CD4-positive, alpha-beta T cell treated with Interleukin-2 at 100 ng/mL for 4 hours (primary cell): ENCODE data around the gene LZTR1.

ENCODE experiments used
- DNase-seq: peaks from one replicate; pipeline ENCODE4 v3.0.0-alpha.2; 2020; ENCODE audit warnings: low spot score

LZTR1 gene

DNA sequence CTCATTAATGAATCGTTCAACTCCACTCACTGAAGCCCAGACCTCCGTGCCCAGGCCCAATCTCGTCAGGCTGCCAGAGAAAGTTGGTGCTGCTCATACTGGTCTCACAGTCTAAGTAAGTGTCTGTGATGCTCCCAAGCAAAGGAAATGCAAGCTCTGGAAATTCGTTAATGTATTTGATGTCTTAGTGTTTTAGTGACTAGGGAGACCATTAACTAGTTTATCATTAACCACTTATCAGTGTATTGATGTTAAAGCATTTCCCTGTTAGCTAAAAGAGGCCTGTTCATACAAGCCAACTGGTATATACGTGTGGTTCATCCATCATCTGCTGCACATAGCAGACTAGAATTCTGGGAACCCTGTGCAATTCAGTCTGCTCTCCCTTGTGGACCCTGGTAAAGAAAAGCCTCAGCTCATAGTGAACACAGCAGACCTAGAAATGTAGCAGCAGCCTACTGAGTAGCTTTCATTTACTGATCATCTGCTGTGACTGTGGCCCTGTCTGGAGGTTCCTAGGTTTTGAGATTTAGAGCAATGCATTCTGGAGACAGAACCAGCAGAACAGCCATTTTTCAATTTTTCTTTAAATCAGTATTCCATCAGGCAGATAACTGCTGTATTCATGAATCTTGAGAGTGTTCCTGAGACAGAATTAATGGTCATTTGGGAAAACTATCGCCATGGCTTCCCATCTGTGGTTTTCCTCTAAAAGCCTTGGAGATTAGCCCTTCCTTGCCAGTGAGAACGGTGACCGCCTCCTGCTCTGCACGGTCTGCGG lies 30.8 kb upstream of the LZTR1 start:
- DNase-seq = no peak

DNA sequence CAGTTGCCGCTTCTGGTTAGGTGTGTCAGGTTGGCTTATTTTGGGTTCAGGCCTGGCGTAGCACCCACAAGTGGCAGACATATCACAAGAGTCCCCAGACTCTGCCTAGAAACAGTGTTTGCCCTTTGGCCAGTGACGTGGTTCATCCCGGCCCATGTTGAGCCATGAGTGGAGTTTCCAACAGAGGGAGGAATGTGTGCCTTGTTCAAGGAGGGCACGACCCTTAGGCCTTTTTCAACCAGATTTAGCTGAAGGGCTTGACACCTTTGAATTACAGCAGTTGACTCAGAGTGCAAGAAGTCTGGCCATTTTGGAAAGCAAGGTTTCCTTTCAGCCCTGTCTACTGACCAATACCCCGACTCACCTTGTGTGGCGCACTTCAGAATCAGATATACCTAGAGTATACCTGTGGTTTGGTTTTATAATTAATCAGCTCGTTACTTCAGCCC lies 30.1 kb upstream of the LZTR1 start:
- DNase-seq = no peak

DNA sequence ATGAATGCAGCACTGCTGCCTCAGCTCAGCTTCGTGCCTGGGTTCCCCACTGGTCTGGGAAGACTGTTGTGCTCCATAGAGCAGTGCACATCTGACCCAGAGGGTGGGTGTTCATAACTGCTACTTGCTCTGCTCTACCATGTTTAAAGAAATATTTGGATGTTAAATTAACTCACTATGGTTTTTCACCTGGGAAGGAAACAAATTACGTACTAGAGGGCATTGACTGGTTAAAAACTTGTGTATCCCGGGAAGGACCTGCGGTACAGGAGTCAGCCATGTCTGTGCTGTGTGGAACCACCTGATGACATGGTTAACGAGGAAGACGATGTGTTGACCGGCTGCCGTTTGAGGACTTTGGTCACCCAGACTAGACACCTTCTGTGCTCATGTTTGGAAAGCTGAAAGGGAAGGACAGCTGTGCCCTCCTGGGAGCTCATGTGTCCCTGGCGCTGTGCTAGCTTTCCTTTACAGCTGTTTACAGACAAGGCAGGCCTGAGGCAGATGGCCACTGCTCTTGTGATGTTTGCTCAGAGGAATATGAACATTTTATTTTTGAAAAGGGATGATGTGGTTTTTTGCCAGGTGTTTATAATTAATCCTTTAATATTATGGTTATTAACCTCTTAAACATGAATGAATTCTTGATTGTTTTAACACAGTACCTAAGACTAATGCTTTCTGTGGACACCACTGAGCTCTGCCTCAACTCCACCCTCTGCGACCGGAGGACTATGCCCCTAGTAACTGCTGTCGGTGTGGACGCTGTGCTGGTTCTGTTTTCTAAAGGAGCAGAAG lies 29.4 kb upstream of the LZTR1 start:
- no peak for DNase-seq

DNA sequence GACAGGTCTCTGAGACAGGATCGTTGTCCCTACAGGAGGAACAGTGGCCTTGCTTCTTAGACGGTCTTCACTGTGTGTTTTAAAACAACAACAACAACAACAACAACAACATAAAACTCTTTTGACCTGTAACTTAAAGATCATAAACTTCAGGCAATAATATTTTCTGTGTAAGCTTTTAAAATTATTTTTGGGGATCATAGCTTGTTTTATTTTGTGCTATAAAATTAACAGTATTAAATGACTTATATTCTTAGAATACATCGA lies 28.8 kb upstream of the LZTR1 start:
- no peak for DNase-seq

DNA sequence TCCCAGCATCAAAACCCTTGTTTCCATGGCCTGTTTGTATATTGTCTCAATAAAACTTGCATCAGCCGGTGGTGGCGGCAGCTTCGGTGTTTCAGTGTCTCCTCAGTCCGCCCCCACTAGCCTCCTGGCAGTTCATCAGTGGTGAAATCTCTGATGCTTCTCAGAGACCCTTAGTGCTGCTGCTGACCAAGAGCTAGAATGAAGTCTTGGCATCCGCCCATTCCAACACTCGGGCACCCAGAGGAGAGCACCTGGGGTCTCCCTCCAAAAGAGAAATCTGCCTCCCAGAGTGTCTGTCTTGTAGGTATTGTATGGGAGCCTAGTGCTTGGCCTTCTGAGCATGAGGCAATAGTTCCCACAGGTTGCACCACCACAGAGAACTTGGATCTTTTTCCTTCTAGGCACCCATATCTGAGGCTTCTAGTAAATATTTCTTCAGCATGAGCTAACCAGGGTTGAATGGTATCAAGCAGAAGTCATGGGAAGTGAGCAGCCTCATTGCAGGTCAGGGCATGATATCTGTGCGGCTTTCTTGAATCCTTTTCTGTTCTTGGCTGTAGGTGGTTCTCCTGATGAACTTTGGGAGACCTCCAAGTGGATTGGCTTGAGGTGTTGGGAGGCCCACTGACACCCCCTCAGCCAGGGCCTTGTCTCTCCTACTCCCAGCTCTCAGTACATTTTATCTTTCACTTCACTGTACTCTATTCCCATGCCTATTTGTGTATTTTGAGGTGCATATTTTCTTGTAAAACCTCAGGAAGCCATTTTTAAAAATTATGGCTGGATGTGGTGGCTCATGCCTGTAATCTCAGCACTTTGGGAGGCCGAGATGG lies 28.2 kb upstream of the LZTR1 start:
- DNase-seq = no peak

DNA sequence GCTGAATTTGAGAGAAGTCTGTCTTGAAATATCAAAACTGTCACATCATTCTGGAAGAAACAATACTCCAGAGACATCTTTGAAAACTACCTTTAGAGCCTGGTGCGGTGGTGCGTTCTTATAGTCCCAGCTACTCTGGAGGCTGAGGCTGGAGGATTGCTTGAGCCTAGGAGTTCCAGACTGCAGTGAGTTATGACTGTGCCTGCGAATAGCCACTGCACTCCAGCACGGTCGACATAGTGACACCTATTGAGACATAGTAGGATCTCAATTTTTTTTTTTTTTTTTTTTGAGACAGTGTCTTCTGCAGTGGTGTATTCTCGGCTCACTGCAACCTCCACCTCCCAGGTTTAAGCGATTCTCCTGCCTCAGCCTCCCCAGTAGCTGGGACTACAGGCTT lies 26.5 kb upstream of the LZTR1 start:
- no peak for DNase-seq

DNA sequence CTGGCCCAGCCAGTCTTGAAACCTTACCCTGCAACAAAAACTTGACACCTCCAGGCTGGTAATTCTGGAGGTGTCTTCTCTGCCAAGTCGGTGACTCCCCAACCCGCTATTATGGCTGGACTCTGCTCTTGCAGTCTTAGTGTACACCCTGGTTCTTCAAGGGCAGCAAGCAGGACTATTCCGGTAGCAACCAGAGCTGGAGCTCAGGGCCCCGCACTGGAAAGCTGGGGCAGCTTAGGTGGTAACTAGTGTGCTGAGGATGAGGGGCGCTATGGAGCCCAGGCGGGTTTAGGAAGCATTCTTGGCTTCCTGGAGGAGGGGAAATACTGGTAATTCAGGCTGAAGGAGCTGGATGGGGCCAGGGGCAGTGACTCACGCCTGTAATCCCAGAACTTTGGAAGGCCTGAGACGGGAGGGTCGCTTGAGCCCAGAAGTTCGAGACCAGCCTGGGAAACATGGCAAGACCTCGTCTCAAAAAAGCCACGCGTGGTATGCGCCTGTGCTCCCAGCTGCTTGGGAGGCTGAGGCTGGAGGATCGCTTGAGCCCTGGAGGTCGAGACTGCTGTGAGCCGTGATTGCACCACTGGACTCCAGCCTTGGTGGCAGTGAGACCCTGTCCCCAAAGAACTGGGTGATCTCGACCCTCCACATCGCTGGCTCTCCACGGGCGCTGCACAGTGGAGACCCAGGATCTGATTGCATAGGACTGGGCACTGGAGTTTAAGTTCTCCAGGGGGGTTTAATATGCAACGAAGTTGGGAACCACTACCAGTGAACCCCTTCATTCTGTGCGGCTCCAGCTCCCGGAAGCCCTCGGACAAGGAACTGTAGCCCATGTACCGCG lies 25.6 kb upstream of the LZTR1 start:
- no peak for DNase-seq

DNA sequence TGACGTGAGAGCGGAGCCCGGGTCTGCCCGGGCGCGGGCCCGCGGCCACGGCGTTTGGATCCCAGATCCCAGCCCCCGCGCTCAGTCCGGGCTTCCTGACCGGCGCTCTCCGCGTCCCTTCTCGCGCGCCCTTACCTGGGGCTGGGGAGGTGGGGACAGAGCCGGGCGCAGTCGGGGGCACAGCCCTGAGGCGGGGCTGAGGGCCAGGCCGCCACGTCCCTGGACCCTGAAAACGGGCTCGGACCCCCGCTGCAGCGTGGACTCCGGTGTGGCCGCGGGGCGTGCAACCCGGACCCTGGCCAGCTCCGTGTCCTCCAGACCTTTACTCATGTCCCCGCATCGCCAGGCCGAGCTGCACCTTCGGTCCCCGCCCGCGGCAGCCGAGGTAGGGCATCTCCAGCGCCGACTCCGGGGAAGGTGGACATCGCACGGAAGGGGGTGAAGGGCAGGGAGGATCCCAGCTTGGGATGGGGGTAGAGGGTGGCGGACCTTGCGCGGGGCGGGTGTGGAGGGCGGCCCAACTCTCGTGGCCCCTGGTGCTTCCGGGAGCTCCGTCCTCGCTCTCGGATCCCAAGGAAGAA lies 24.9 kb upstream of the LZTR1 start:
- DNase-seq = no peak

DNA sequence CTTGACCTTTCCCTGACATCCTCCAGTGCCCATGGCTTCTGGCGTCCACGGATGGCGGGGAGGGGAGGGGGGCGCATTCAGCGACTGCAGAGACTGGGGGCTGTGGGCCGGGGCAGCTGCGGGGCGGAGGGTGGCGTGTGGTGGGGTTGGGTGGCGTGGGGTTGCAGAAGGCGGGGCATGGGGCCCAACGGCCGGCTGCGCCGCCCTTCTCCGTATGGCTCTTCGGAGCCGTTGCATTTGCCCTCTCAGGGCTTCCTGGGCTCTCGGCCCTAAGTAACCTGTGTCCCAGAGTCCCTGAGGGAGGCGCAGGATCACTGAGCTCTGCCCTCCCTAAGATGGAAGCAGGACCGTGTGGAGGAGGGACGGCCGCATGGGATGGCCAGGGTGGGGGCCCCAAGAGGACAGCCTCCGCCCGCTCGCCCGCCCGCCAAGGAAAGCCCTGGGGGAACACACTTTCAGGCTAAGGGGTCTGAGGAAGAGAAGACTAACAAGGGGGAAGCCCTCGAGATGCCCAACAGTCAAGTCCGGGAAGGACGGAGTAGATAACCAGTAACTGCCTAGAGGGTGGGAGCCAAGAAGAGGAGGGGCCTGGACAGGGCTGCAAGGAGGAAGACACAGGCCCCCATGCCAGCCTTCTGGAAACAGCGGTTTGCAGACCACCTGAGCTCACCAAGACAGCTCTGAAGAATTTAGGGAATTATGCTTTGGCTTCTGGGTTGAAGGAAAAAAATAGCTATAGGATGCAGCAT lies 24.2 kb upstream of the LZTR1 start:
- no peak for DNase-seq

DNA sequence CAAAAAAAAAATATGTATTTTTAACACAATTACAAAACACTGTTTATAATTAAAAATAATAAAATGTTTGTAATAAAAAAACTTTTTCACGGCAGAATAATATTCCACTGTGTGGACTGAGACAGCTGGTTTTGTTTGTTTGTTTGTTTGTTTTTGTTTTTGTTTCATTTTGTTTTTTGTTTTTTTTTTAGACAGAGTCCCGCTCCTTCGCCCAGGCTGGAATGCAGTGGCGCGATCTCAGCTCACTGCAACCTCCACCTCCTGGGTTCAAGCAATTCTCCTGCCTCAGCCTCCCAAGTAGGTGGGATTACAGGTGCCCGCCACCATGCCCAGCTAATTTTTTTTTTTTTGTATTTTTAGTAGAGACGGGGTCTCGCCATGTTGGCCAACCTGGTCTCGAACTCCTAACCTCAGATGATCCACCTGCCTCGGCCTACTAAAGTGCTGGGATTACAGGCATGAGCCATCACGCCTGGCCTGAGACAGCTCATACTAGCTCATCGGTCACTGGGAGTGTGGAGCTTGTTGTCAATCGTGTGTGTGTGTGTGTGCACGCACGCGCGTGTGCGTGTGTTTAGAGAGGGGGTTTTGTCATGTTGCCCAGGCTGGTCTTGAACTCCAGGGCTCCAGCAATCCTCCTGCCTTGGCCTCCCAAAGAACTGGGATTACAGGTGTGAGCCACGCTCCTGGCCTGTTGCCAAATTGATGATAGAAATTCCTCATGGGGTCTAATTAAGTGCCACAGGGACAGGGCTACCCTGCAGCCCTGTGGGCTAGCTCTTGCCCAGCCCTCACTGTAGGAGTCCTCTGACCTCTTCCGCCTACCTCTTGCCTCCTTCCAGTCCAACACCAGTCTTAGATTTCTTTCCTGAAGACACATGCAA lies 22.3 kb upstream of the LZTR1 start:
- no peak for DNase-seq

DNA sequence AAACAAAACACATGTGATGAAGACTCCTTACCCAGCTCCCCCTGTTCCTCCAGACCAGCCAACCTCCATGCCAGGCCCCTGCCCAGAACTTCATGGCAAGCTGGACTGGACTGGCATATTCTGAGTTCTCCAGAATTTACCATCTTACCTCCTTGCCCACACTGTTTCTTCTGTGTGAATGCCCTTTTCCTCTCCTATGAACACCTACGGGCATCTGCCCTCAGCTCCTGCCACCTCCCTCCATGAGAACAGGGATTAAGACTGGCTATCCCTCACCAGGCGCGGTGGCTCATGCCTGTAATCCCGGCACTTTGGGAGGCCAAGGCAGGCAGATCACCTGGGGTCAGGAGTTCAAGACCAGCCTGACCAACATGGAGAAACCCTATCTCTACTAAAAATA lies 21.5 kb upstream of the LZTR1 start:
- DNase-seq = no peak

DNA sequence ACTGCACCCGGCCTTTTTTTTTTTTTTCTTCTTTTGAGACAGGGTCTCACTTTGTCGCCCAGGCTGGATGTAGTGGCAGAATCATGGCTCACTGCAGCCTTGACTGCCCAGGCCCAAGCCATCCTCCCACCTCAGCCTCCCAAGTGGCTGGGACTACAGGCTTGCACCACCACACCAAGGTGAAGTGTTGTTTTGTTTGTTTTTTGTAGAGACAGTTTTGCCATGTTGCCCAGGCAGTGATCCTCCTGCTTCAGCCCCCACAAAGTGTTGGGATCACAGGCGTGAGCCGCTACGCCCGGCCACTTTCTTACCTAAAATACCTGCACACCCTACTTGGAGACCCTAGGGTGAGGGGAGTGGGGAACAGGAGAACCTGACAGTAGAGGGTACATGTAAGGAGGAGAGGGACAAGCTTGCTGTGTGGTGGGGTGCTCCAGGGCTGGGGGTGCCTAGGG lies 19.6 kb upstream of the LZTR1 start:
- no peak for DNase-seq

DNA sequence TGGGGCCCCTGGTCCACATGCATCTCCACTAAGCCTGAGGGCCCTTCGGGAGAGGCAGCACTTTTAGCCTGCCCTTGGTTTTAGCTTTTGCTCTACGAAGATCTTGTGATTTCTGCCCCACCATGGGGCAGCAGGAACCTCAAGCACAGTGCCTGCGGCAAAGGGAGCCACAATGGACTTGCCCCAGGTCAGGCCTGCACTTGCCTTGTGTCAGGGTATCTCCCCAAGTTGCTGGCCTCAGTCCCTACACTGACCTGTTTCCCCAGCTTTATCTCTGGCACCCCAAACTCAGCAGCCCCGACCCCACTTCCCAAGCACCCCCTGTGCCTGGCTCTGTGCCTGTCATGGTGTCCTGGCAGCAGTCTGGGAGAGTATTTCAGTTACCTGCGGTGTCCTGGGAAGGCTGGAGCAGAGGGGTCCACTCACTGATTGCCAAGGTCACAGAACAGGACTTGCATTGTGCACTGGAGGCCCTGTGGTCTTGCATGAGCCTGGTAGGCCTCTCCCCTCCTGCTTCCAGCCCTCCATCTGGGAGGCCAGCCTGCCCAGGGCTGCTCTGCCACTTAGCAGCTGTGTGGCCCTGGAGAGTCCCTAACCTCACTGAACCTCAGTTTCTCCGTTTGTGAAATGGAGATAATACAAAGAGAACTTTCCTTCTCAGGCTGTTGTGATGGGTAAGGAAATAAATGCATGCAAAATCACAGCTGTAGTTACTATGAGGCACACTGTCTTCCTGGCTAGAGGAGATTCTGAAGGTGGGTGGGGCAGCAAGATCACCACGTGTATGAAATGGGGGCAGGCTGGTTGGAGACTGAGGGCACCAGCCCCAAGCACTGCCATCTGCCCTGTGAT lies 18.7 kb upstream of the LZTR1 start:
- DNase-seq = no peak

DNA sequence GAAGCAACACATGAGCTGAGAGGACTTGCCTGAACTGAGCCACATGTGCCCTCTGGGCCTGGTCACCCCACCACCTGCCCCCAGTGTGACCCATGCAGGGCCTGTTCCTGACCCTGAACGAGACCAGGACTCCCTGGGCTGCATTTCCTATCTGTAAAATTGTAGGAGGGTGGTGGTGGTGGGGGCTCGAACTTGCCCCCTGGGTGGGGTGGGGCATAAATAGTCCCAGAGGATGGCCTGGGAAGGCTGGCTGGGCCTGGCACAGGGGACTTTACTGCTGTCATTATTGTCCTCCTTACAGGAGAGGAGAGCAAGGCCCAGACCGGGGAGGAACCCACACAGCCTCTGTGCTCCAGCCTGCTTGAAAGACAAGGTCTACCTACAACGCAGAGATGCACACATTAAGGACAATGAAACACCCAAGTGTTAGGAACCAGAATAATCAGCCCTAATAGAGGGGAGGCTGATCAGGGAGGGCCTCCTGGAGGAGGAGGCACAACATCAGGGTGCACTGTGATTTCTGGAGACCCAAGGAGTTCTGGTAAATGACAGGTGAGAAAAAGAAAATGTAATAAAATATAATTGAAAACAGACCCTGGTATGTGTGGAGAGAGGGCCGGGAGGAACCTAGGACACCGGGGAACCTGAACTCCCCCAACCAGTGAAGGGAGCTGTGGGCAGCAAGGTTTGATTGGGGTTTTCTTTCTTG lies 17.9 kb upstream of the LZTR1 start:
- no peak for DNase-seq

DNA sequence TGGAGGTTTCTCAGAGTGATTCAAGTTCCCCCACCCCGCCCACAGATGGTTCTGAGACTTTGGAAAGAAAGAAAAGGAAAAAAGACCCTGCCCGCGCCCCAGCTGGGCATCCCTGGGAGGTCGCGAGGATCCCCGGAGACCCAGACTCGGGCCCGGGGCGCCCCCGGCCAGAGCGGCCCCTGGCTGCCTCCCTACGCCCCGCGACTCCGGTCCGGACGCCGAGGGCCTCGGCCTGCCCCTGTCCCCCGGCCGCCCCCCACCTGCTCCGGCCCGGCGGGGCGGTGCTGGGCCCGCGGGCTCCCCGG lies 17.3 kb upstream of the LZTR1 start:
- no peak for DNase-seq

DNA sequence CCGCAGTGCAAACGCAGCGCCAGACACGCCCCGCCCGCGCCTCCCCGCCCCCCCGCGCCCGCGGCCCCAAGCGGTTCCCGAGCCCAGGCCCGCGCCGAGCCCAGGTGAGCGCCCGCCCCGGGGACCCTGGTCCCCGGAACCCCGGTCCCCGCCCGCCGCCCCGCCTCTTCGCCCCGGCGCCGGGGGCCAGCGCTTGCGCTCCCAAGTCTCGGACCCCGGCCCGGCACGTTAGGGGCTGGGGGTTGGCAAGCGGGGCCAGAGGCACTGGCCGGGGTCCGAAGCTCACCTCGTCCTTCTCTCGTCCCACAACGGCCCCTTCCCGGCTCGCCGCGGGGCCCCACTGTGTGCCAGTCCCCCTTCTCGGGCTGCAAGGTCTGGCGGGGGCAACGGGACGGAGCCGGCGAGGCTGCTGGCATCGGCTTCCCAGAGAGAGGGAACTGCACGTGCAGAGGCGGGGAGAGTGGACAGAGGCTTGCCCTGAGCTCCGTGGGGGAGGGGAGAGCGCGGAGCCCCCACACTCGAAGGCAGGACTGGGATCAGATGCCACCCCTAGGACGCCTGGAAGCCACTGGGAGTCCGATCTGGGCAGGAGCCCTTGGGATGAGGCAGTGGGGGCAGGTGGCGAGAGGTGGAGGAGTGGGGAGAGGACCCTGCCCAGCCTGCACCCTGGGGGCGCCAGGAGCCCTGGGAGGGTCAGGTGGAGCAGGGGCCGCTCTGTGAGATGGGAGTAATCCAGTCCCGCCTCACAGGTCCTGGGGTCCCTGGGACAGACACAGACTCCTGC lies 16.8 kb upstream of the LZTR1 start:
- DNase-seq = no peak
